IMR-90 (cell line): ENCODE measurements around the gene MAST3.
A peak's percentile ranks its signal among the peaks of the same experiment; 100 is the strongest.

Experiments
- BHLHE40 ChIP-seq: fragments of 150-350 bp; IDR thresholded peaks from 2 replicates; pipeline ENCODE4 v1.6.1; 2016; ENCODE audit warnings: mild to moderate bottlenecking, low read depth, low read length
- MAFK ChIP-seq: IDR thresholded peaks from 2 replicates; pipeline ENCODE4 v1.6.1; 2012; ENCODE audit warnings: low read depth, low read length, improper control_type of control experiment
- MAZ ChIP-seq: IDR thresholded peaks from 2 replicates; pipeline ENCODE4 v1.6.1; 2012; ENCODE audit warnings: low read depth, mild to moderate bottlenecking, low read length, improper control_type of control experiment, moderate library complexity, borderline replicate concordance
- MXI1 ChIP-seq: IDR thresholded peaks from 2 replicates; pipeline ENCODE4 v1.6.1; 2012; ENCODE audit warnings: low read depth, mild to moderate bottlenecking, low read length, moderate library complexity, borderline replicate concordance
- NFE2L2 ChIP-seq: fragments of 150-350 bp; IDR thresholded peaks from 2 replicates; pipeline ENCODE4 v1.6.1; 2016; ENCODE audit warnings: low read depth, mild to moderate bottlenecking, low read length
- POLR2A ChIP-seq: IDR thresholded peaks from 2 replicates; pipeline ENCODE4 v1.6.1; 2012; ENCODE audit warnings: mild to moderate bottlenecking, low read depth, low read length
- RCOR1 ChIP-seq: IDR thresholded peaks from 2 replicates; pipeline ENCODE4 v1.6.1; 2012; ENCODE audit warnings: mild to moderate bottlenecking, low read length, improper control_type of control experiment; ENCODE audit not compliant: insufficient replicate concordance
- SMC3 ChIP-seq: fragments of 150-350 bp; IDR thresholded peaks from 2 replicates; pipeline ENCODE4 v1.6.1; 2016; ENCODE audit warnings: low read depth, mild to moderate bottlenecking, antibody characterized with exemption, low read length, moderate library complexity
- USF2 ChIP-seq: fragments of 150-350 bp; IDR thresholded peaks from 2 replicates; pipeline ENCODE4 v1.6.1; 2017; ENCODE audit warnings: mild to moderate bottlenecking, antibody characterized with exemption, low read length, low read depth
- TF ChIP-seq, protein P1 (sequence below): conservative IDR thresholded peaks from 2 replicates; pipeline ENCODE4 v1.5.1; 2012; ENCODE audit warnings: mild to moderate bottlenecking, low read depth, low read length, improper control_type of control experiment

GRCh38 chr19:18097217-18097992 lies at the start of gene MAST3:
- TF ChIP-seq USF2, result peak; percentile 82
- TF ChIP-seq, protein P1, sequence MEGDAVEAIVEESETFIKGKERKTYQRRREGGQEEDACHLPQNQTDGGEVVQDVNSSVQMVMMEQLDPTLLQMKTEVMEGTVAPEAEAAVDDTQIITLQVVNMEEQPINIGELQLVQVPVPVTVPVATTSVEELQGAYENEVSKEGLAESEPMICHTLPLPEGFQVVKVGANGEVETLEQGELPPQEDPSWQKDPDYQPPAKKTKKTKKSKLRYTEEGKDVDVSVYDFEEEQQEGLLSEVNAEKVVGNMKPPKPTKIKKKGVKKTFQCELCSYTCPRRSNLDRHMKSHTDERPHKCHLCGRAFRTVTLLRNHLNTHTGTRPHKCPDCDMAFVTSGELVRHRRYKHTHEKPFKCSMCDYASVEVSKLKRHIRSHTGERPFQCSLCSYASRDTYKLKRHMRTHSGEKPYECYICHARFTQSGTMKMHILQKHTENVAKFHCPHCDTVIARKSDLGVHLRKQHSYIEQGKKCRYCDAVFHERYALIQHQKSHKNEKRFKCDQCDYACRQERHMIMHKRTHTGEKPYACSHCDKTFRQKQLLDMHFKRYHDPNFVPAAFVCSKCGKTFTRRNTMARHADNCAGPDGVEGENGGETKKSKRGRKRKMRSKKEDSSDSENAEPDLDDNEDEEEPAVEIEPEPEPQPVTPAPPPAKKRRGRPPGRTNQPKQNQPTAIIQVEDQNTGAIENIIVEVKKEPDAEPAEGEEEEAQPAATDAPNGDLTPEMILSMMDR, result no peak
- no peak for TF ChIP-seq POLR2A
- TF ChIP-seq NFE2L2, result no peak
- peak; percentile 45; the same call in 1 of the 2 replicates for TF ChIP-seq MAZ
- TF ChIP-seq MAFK, result no peak
- no peak for TF ChIP-seq SMC3
- TF ChIP-seq MXI1, result no peak
- no peak for TF ChIP-seq BHLHE40
- TF ChIP-seq RCOR1, result no peak
